Kidney glomerular epithelial cell (primary cell): Measurements from ENCODE around the gene LGALS3BP.
A peak's percentile ranks its signal among the peaks of the same experiment; 100 is the strongest.
"Not testable (repeated sequence)": the region's sequence is repeated elsewhere in the genome, so short reads cannot be mapped to it uniquely, and the experiment has no call there.

ENCODE experiments used
- DNase-seq: peaks from one replicate; lab custom pipeline; 2025; lab: John Stamatoyannopoulos, UW

Gene LGALS3BP

DNA sequence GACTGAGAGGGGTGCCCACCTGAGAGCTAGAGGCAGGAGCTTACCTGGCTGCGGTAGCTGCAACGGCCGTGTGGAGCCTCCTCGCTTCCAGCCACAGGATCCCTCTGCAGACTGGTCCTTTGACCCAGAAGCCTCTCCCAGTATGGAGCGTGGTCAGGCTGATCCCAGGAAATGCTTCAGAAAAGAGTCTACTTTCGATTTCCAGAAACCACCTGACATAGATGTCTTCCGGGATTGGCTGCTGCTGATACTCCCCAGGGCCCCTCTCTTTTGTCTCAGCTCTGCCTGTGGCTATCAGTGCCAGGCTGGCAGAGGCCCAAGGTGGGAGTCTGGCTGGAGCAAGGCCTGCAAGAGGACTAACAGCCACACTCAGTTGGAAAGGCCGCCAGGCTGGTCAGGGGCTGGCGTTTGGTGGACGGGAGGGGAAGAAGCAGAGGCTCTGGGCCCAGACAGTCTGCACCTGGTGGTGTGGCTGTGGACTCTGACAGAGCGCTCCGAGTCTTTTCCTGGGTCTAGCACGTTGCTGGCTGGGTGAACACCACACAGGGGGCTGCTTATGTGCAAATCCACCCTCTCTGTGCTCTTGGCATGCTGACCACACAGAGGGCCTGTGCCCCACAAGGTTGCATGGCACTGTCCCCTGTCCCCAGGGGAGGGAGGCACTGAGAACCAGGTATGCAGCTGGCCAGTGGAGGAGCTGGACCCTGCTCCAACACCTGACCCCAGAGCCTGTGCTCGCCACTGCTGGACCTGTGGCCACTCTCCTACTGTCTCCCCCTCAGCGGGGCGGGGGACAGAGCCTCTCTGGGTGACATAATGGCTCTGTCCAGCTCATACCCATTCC, at the start of gene LGALS3BP:
Gene LGALS3BP (minus strand): TSS at position 144 of the 844 bp plus-strand sequence. CDS start 2,732 bp downstream, outside the sequence.
- DNase-seq, result peak; percentile 85

DNA sequence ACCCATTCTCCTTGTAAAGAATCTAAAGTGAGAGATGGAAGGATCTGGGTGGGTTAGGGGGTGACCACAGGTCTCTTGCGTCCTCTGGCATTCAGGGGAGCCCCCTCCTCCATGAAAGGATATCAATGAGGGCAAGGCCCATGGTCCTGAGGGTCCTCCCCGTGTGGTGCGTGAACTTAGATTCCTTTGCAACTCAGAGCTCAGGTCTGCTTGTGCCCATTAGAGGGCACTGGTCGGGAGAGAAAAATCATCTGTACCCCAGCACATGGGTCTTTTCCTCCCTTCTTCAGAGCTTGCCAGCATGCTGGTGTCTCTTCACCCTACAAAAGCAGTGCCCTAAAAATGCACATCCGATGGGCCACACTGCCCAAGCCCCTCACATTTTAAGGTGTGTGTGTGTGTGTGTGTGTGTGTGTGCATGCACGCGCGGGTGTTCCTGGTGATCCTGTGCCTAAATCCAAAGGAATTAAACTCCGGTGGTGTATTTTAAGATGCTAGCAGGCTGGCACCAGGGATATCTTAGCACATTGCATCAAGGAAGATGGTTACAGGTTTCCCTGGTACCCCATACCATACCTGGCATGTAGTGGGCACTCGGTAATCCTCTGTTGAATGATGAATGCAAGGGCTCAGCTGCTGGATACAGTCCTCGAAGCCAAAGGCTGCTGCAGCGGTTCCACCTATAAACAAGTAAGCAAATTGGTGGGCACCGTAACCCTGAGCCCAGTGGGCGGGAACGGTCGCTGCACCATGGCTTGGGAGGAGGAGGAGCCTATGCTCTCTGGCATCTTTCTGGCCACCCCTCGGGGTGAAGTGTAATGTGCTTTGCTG, 49.0 kb upstream of the LGALS3BP start:
- no peak for DNase-seq

GRCh38 chr17:79027925-79028491, 48.3 kb upstream of the LGALS3BP start:
- DNase-seq, result peak; percentile 45

DNA sequence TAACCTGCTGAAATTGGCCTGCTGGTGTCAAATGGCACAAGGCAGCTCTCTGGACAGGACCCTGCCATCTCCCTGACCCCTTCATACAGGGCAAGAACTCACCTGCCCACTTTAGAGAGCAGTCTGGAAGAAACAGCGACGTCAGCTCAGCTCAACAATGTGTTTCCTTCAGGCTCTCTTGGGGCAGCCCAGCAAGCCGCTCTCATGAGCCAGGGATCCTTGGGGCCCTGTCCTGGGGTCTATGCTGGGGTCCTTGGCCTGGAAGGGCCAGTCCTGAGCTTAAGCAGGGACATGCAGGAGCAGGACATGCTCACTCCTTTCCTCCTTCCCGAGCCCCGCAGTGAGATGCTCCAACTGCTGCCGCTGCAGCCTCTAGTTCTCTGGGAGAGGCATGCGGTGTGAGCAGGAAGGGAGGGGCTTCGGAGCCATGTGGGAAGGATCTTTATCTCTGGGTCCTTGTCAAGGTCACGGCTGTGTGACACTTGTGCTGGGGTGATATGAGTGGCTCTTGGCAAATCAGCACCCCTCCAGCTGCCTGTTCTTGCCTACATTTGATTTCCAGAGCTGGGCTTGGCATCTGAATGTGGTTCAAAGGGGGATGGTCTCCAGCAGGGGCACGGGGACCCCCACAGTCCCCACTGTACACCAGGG, 47.7 kb upstream of the LGALS3BP start:
- no peak for DNase-seq

GRCh38 chr17:79026376-79027273, 46.9 kb upstream of the LGALS3BP start:
- peak; percentile 72 for DNase-seq

DNA sequence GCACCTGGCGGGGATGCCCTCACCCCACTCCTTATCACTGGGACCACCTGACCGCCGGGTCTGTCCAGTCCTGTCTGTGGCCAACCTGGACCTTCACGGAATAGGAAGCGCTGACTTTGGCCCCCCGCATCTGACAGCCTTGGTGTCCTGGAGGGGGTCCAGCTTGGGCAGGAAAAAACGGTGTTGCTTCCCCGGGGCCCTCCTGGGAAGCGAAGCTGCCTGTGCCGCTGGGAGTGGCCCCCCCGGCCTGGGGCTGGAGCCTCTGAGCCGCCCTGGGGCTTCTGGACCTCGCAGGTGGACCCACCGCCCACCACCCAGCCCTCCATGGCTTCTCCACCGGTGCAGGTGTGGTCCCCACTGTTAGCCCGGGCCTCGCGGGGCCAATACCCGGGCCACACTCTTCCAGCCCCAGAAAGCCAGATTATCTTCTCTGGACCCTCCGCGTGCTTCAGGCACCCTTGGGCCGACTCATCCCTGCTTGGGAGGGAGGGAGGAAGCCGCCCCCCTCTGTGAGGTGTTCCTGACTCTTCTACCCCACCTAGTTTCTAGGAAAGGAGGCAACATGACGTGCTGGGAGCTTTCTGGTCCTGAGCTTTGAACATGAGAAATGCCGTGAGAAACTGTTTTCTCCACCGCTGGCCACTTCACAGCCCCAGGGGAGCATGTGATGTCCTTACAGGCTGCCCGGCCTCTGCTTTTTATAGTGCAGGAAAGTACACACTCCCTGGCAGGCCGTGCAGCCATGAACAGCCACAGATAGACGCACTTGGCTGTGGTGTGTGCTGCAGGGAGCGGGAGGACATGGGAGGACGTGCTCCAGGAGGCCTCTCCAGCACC, 45.4 kb upstream of the LGALS3BP start:
- no peak for DNase-seq

- no peak for DNase-seq
Observed at GRCh38 chr17:79023886-79024771, 44.4 kb upstream of the LGALS3BP start, which contains the start of gene C1QTNF1. Gene C1QTNF1 (plus strand): TSS chr17:79024169. CDS start chr17:79043969, 19,800 bp downstream.

DNA sequence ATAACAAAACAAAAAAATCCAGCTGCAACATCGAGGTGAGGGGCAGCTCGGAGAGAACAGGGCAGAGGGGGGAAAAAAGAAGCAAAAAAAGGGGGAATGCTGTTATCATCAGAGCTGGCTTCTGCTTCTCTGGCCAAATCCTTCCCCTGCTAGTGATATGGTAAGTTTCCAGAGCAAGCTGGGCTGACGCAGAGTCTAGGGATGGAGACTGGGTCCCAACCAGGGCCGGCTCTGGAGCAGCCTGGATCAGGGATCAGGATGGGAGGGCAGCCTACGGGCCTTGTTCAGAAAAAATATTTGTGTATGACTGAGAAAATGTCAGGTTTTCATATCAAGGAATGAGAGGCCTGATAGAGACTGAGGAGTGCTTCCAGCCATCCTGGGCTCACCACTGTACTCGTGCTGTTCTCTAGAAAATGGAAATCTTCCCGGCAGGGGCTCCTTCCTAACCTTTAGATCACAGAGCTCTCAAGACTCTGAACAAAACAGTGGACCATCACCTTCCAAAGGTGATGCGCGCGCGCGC, 43.5 kb upstream of the LGALS3BP start:
- no peak for DNase-seq

DNA sequence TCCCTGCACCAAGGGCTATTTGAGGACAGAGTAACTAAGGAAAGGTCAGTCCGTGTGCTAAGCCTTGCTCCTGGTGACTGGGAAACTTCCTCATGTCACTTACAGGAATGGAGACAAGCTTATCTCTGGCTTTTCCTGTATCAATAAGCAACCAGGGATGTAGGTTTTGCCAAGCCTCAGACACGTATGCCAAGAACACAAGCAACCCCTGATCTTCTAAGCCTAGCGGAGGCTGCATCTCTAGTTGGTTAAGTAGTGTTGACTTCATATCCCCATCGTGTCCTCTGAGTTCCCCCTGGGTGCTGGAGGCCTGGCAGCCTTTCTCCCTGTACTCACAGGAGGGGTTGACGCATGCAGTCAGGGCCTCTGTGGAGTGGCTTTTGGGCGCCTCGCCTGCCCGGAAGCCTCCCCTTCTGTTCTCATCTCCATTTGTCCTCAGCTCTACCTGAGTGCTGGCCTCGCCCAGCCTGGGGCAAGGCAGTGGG, 42.8 kb upstream of the LGALS3BP start:
- DNase-seq, result no peak

GRCh38 chr17:79021929-79022328, 42.2 kb upstream of the LGALS3BP start:
- DNase-seq, result not testable (repeated sequence)

- DNase-seq, result no peak
Observed at GRCh38 chr17:79020631-79021301, 41.0 kb upstream of the LGALS3BP start.

DNA sequence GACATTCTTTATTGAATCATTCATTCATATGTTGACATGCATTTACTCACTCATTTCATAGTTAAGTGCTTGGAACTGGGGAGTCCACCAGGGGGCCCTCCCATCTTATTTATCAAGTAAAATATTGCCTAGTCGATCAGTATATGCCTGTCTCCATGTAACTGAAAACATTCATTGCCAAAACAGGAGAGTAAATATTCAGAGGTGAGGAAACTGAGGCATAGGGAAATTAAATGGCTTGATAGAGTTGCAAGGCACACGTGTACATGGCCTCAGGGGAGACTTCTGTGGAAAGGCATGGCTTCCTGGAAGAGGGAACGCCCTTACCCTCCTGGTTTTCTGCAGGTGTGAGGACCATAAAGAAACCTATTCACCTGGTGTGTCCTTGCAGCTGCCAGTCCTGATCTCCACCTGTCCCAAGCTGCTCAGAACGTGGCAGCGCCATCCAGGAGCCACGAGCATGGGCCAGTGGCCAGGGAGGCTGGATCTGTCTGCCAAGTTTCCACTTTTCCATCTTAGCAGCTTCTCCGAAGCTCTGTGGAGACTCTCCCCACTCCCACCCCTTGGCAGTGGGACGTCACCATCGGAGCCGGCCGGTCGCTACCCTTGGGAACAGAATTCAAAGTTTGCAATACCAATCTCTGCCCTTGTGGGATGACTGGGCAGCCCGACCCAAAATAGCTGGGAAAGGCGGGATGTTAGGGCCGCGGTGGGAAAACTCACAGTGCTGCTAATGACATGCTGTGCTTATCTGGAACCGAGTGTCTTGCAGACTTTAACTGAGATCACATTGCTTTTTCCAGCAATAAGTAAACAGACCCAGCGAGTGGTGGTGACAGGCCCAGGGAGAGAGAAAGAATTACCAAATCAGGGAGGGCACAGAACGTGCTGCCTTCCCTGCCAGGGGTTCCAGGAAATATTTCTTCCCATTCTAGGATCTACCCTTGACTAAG, 40.2 kb upstream of the LGALS3BP start:
- peak; percentile 36 for DNase-seq

DNA sequence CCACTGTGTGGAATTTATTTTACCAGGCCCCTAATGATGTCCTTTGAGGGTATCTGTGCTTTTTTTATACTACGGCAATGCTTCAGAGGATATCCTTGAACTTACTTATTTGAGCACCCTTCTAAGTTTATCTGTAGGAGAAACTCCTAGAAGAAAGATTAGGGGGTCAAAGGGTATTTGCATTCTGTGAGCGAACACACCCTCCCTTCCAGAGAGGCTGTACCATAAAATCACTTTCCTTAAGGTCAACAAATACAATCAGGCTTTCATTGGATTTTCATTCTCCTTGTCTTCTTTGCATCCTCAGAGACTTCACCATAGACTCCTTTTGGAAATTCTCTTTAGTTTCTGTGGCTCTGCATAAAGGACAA, 39.5 kb upstream of the LGALS3BP start:
- DNase-seq, result no peak

GRCh38 chr17:79018370-79018695, 38.6 kb upstream of the LGALS3BP start:
- DNase-seq, result no peak

DNA sequence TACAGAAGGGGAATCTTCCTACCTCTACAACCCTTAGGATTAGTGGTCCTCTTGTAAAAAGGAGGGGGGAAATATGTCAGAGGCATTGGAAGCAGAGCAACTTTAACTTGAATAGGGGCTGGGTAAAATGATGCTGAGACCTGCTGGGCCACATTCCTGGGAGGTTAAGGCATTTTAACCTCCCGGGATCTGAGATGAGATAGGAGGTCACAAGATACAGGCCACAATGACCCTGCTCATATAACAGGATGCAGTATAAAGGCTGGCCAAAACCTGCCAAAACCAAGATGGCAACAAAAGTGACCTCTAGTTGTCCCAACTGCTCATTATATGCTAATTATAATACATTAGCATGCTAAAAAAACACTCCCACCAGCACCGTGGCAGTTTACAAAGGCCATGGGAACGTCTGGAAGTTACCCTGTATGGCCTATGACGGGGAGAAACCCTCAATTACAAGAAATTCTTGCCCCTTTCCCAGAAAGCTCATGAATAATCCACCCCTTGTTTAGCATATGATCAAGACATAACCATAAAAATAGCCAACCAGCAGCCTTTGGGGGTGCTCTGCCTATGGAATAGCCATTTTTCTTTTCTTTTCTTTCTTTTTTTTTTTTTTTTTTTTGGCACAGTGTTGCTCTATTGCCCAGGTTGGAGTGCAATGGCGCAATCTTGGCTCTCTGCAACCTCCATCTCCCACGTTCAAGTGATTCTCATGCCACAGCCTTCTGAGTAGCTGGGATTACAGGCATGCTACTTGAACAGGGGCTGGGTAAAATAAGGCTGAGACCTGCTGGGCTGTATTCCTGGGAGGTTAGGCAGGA, 38.0 kb upstream of the LGALS3BP start:
- DNase-seq, result no peak

DNA sequence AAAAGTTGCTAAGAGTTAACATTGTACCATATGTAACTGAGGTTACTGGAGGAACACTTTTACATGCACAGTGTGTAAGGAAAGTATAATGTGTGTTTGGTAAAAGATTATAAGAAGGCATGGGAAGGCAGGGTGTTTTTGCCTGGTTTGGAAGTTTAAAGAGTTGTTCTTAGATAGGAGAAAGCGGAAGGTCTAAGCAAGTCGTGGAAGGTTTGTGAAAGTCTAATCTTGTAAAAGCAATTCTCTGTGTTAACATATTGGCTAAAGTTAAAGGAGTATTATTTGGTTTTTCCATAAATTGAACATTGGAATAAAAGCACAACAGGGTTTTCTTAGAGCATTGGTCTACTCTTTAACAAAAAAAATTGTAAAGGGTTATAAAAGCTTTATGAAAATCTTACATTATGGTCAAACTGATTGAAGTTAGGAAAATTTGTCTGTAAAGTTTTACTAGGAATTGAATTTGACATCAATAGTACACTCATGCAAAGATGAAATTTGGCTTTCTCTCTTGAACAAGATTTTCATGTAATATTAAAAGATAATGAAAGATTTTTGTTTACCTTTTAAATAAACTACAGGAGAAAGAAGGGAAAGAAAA, 34.5 kb upstream of the LGALS3BP start:
- no peak for DNase-seq
